Embryonic facial prominence (tissue), 1 donor: ENCODE measurements around the gene LIF.

ENCODE experiments used
- DNase-seq: peaks from one replicate; pipeline ENCODE4 v3.0.0-alpha.2; 2016; ENCODE audit errors: extremely low spot score

The LIF gene

GRCh38 chr22:30284666-30285065 is 38.1 kb upstream of the LIF start:
- DNase-seq, result no peak

- DNase-seq, result no peak
Observed at GRCh38 chr22:30284172-30284571, 37.6 kb upstream of the LIF start.

GRCh38 chr22:30283342-30283741 is 36.8 kb upstream of the LIF start:
- no peak for DNase-seq

- DNase-seq, result no peak
Observed at GRCh38 chr22:30282616-30283046, 36.1 kb upstream of the LIF start.

- no peak for DNase-seq
Observed at GRCh38 chr22:30280505-30280904, 33.9 kb upstream of the LIF start.

GRCh38 chr22:30279932-30280331 is 33.4 kb upstream of the LIF start:
- no peak for DNase-seq

- DNase-seq, result no peak
Observed at GRCh38 chr22:30279046-30279788, 32.7 kb upstream of the LIF start.

GRCh38 chr22:30277547-30278344 is 31.2 kb upstream of the LIF start:
- no peak for DNase-seq

GRCh38 chr22:30276039-30276438 is 29.5 kb upstream of the LIF start:
- DNase-seq, result no peak

GRCh38 chr22:30275625-30276024 is 29.1 kb upstream of the LIF start:
- DNase-seq, result no peak

- DNase-seq, result no peak
Observed at GRCh38 chr22:30274437-30274812, 27.9 kb upstream of the LIF start.

GRCh38 chr22:30273711-30274436 is 27.3 kb upstream of the LIF start:
- no peak for DNase-seq

- DNase-seq, result no peak
Observed at GRCh38 chr22:30272781-30273601, 26.4 kb upstream of the LIF start.

GRCh38 chr22:30270832-30271231 is 24.3 kb upstream of the LIF start:
- DNase-seq, result no peak

- no peak for DNase-seq
Observed at GRCh38 chr22:30268331-30268730, 21.8 kb upstream of the LIF start.

- no peak for DNase-seq
Observed at GRCh38 chr22:30267382-30268302, 21.1 kb upstream of the LIF start.

- DNase-seq, result no peak
Observed at GRCh38 chr22:30266445-30267381, 20.2 kb upstream of the LIF start, which contains the start of gene OSM. Gene OSM (minus strand): TSS chr22:30266851. CDS start chr22:30266799, 52 bp downstream.

GRCh38 chr22:30265823-30266444 is 19.4 kb upstream of the LIF start:
- DNase-seq, result no peak
